H9 (cell line): ENCODE results near the gene KDM1B. TPM values are rescaled to one million over a fixed set of nuclear protein-coding genes. Genes with fewer than 3 reads are reported as not detected.
"Not testable (repeated sequence)": the region's sequence is repeated elsewhere in the genome, so short reads cannot be mapped to it uniquely, and the experiment has no call there.

Experiments used
- DNase-seq: peaks from one replicate; pipeline ENCODE4 v3.0.0-alpha.2; 2017
- H2AFZ ChIP-seq: one replicate; pipeline ENCODE4 v1.6.1; 2013; ENCODE audit warnings: mild to moderate bottlenecking, low read length, control low read depth, moderate library complexity
- H2AK5ac ChIP-seq: 2 replicates; pipeline ENCODE4 v1.6.1; 2013; ENCODE audit warnings: low read length, control low read depth, mixed read lengths; ENCODE audit not compliant: insufficient read length
- H2BK120ac ChIP-seq: one replicate; pipeline ENCODE4 v1.6.1; 2013; ENCODE audit warnings: low read depth, mild to moderate bottlenecking, low read length, control low read depth, inconsistent platforms; ENCODE audit not compliant: poor library complexity, severe bottlenecking
- H2BK12ac ChIP-seq: 2 replicates; pipeline ENCODE4 v1.6.1; 2013; ENCODE audit warnings: low read length, control low read depth, mixed read lengths, low read depth; ENCODE audit not compliant: insufficient read length
- H2BK15ac ChIP-seq: 2 replicates; pipeline ENCODE4 v1.6.1; 2013; ENCODE audit warnings: low read depth, low read length, control low read depth
- H2BK20ac ChIP-seq: one replicate; pipeline ENCODE4 v1.6.1; 2013; ENCODE audit warnings: low read depth, mild to moderate bottlenecking, low read length, control low read depth, inconsistent platforms; ENCODE audit not compliant: poor library complexity, severe bottlenecking
- H2BK5ac ChIP-seq: 2 replicates; pipeline ENCODE4 v1.6.1; 2013; ENCODE audit warnings: low read length, control low read depth, mixed read lengths; ENCODE audit not compliant: insufficient read length
- H3K14ac ChIP-seq: 2 replicates; pipeline ENCODE4 v1.6.1; 2013; ENCODE audit warnings: low read length, control low read depth; ENCODE audit not compliant: insufficient read depth
- H3K18ac ChIP-seq: 2 replicates; pipeline ENCODE4 v1.6.1; 2013; ENCODE audit warnings: low read depth, mild to moderate bottlenecking, mixed read lengths, low read length, control low read depth; ENCODE audit not compliant: insufficient read length
- H3K23ac ChIP-seq: 2 replicates; pipeline ENCODE4 v1.6.1; 2013; ENCODE audit warnings: low read length, control low read depth, mixed read lengths, low read depth; ENCODE audit not compliant: insufficient read length
- H3K23me2 ChIP-seq: 2 replicates; pipeline ENCODE4 v1.6.1; 2013; ENCODE audit warnings: low read depth, mild to moderate bottlenecking, mixed read lengths, low read length, control low read depth; ENCODE audit not compliant: insufficient read length, poor library complexity, severe bottlenecking
- H3K27ac ChIP-seq: 2 replicates; pipeline ENCODE4 v1.5.1; 2013; ENCODE audit warnings: low read length, control low read depth, mixed read lengths, low read depth; ENCODE audit not compliant: insufficient read length
- H3K27me3 ChIP-seq: 2 replicates; pipeline ENCODE4 v1.6.1; 2013; ENCODE audit warnings: low read length, control low read depth, inconsistent platforms; ENCODE audit not compliant: insufficient read depth
- H3K4ac ChIP-seq: 2 replicates; pipeline ENCODE4 v1.6.1; 2013; ENCODE audit warnings: low read depth, mild to moderate bottlenecking, control low read depth, inconsistent platforms, low read length, moderate library complexity
- H3K4me1 ChIP-seq: 2 replicates; pipeline ENCODE4 v1.6.1; 2013; ENCODE audit warnings: low read length, control low read depth, inconsistent platforms; ENCODE audit not compliant: insufficient read depth
- H3K4me2 ChIP-seq: 2 replicates; pipeline ENCODE4 v1.6.1; 2013; ENCODE audit warnings: low read length, control low read depth, mixed read lengths; ENCODE audit not compliant: insufficient read length, insufficient read depth
- H3K56ac ChIP-seq: 2 replicates; pipeline ENCODE4 v1.6.1; 2013; ENCODE audit warnings: low read depth, mild to moderate bottlenecking, mixed read lengths, low read length, control low read depth; ENCODE audit not compliant: insufficient read length
- H3K79me1 ChIP-seq: 2 replicates; pipeline ENCODE4 v1.6.1; 2013; ENCODE audit warnings: low read depth, mild to moderate bottlenecking, moderate library complexity, low read length, control low read depth, inconsistent platforms; ENCODE audit not compliant: insufficient read depth, poor library complexity, severe bottlenecking
- H3K79me2 ChIP-seq: 2 replicates; pipeline ENCODE4 v1.6.1; 2013; ENCODE audit warnings: low read length, control low read depth, inconsistent platforms; ENCODE audit not compliant: insufficient read depth
- H3K9ac ChIP-seq: 2 replicates; pipeline ENCODE4 v1.6.1; 2013; ENCODE audit warnings: low read length, control low read depth, mixed read lengths; ENCODE audit not compliant: insufficient read length; ENCODE audit errors: extremely low read depth
- H3K9me3 ChIP-seq: one replicate; pipeline ENCODE4 v1.6.1; 2013; ENCODE audit warnings: low read depth, low read length, inconsistent platforms; ENCODE audit not compliant: control insufficient read depth
- H3T11ph ChIP-seq: one replicate; pipeline ENCODE4 v1.6.1; 2013; ENCODE audit warnings: mild to moderate bottlenecking, low read length, control low read depth, inconsistent platforms
- H4K20me1 ChIP-seq: one replicate; pipeline ENCODE4 v1.6.1; 2013; ENCODE audit not compliant: control insufficient read depth, insufficient read length, insufficient read depth
- H4K5ac ChIP-seq: 2 replicates; pipeline ENCODE4 v1.6.1; 2013; ENCODE audit warnings: low read depth, mild to moderate bottlenecking, mixed read lengths, low read length, control low read depth; ENCODE audit not compliant: insufficient read length
- H4K8ac ChIP-seq: replicated peaks from 2 replicates; pipeline ENCODE4 v1.6.1; 2013; ENCODE audit warnings: low read length, control low read depth, mixed read lengths, low read depth; ENCODE audit not compliant: insufficient read length
- H4K91ac ChIP-seq: 2 replicates; pipeline ENCODE4 v1.6.1; 2013; ENCODE audit warnings: low read depth, mild to moderate bottlenecking, moderate library complexity, mixed read lengths, low read length, control low read depth; ENCODE audit not compliant: insufficient read length
- H3K27ac Mint-ChIP-seq, 3 experiments: 2 replicates in 2 of 3; 3 replicates in 1 of 3; pipeline ENCODE4 v1.8.0; 2020 to 2021; ENCODE audit warnings: mixed read lengths in 3 of 3, mild to moderate bottlenecking in 1 of 3, moderate library complexity in 1 of 3
- H3K27me3 Mint-ChIP-seq: 2 replicates; pipeline ENCODE4 v1.8.0; 2021; ENCODE audit warnings: low read depth, mild to moderate bottlenecking, moderate library complexity, mixed read lengths
- H3K36me3 Mint-ChIP-seq, 3 experiments: 2 replicates in 2 of 3; 3 replicates in 1 of 3; pipeline ENCODE4 v1.8.0; 2020 to 2021; ENCODE audit warnings: low read depth in 3 of 3, mixed read lengths in 3 of 3; ENCODE audit not compliant: insufficient read depth in 1 of 3
- H3K4me1 Mint-ChIP-seq, 2 experiments: 2 replicates each; pipeline ENCODE4 v1.8.0; 2020; ENCODE audit warnings: mixed read lengths in 2 of 2
- H3K4me3 Mint-ChIP-seq, 2 experiments: 2 replicates in 1 of 2; 3 replicates in 1 of 2; pipeline ENCODE4 v1.8.0; 2020 to 2021; ENCODE audit warnings: mild to moderate bottlenecking in 2 of 2, mixed read lengths in 2 of 2, moderate library complexity in 1 of 2
- H3K9me3 Mint-ChIP-seq, 2 experiments: 2 replicates in 1 of 2; 3 replicates in 1 of 2; pipeline ENCODE4 v1.8.0; 2020; ENCODE audit warnings: mild to moderate bottlenecking in 2 of 2, mixed read lengths in 2 of 2, moderate library complexity in 1 of 2
- CTCF ChIP-seq: fragments of 200-600 bp; sonication (generic); conservative IDR thresholded peaks from 3 replicates; pipeline ENCODE4 v1.8.0; 2021; ENCODE audit warnings: antibody characterized with exemption, mild to moderate bottlenecking
- WGBS: extraction: QIAGEN DNeasy Blood & Tissue Kit; methylation state at CpG from one replicate; pipeline ENCODE4 v1.1.7; 2013; ENCODE audit warnings: missing lambda C conversion rate, low lambda C conversion rate, mixed read lengths; ENCODE audit not compliant: insufficient read length; ENCODE audit errors: extremely low coverage; 5-methylcytosine and 5-hydroxymethylcytosine counted together
- total RNA-seq: library from RNA; stranded (reverse); gene quantifications from 2 replicates; pipeline ENCODE4 v1.2.1, GENCODE V29; 2021

The KDM1B gene
- total RNA-seq, 1 experiment from 2014 or later, result 5.4 TPM

- H2AK5ac ChIP-seq, result no peak overlapping the region
- Mint-ChIP-seq H3K4me1 (no peaks in the 10 kb centered on the region), H3K4me3 (no peak overlapping the region), H3K36me3 (peaks cover 22 to 55% (median 52%) of the 10 kb centered on the region in 3 experiments), H3K27me3 (no peaks in the 10 kb centered on the region), H3K9me3 (peaks cover 9 to 11% of the 10 kb centered on the region in 2 experiments), H3K27ac (no peak overlapping the region; a peak in 1 of 7 replicates)
- no CpG with 5 or more reads among the region's 7 CpGs for WGBS
- H3K23ac ChIP-seq, result no peak overlapping the region
- H3T11ph ChIP-seq, result no peak overlapping the region
- no peak overlapping the region for H3K14ac ChIP-seq
- no peak overlapping the region for H4K91ac ChIP-seq
- H3K4me1 ChIP-seq, result no peaks in the 10 kb centered on the region
- no peaks in the 10 kb centered on the region for H3K9me3 ChIP-seq
- no peak overlapping the region for H2BK12ac ChIP-seq
- H2BK15ac ChIP-seq, result no peak overlapping the region
- no peaks in the 10 kb centered on the region for H3K79me1 ChIP-seq
- no peak overlapping the region for H2BK20ac ChIP-seq
- no peak overlapping the region for H2BK5ac ChIP-seq
- H3K23me2 ChIP-seq, result no peaks in the 10 kb centered on the region
- H2BK120ac ChIP-seq, result no peak overlapping the region
- no peak overlapping the region for H3K27ac ChIP-seq
- no peaks in the 10 kb centered on the region for H3K27me3 ChIP-seq
- no peak overlapping the region for H4K8ac ChIP-seq
- no peaks in the 10 kb centered on the region for H3K79me2 ChIP-seq
- H2AFZ ChIP-seq, result no peak overlapping the region
- no peak overlapping the region for H3K9ac ChIP-seq
- H4K5ac ChIP-seq, result no peak overlapping the region
- no peak overlapping the region for H3K18ac ChIP-seq
- DNase-seq, result no peak
- H3K4me2 ChIP-seq, result no peak overlapping the region
- no peak overlapping the region for H3K56ac ChIP-seq
- no peak overlapping the region for H3K4ac ChIP-seq
- no peak for TF ChIP-seq CTCF
- no peaks in the 10 kb centered on the region for H4K20me1 ChIP-seq
Observed at GRCh38 chr6:18171871-18172270, 16.6 kb downstream of the KDM1B start.

DNA sequence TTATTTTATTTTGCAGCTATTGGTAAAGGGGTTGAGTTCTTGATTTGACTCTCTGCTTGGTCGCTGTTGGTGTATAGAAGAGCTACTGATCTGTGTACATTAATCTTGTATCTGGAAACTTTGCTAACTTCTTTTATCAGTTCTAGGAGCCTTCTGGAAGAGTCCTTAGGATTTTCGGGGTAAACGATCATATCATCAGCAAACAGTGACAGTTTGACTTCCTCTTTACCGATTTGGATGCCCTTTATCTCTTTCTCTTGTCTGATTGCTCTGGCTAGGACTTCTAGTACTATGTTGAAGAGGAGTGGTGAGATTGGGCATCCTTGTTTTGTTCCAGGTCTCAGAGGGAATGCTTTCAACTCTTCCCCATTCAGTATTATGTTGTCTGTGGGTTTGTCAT, 21.0 kb downstream of the KDM1B start:
- not testable (repeated sequence) for H3K27ac Mint-ChIP-seq, H3K9ac ChIP-seq, H3K4me1 Mint-ChIP-seq, H3T11ph ChIP-seq, H3K79me1 ChIP-seq, H4K20me1 ChIP-seq, H3K23me2 ChIP-seq, H3K18ac ChIP-seq, H3K9me3 ChIP-seq, H3K9me3 Mint-ChIP-seq, H2AK5ac ChIP-seq, H3K23ac ChIP-seq, H2AFZ ChIP-seq, H4K5ac ChIP-seq, H3K56ac ChIP-seq, H3K4me3 Mint-ChIP-seq, DNase-seq, H3K4me2 ChIP-seq, H4K91ac ChIP-seq, H2BK12ac ChIP-seq, H2BK20ac ChIP-seq, H3K4ac ChIP-seq, H4K8ac ChIP-seq, H3K27me3 ChIP-seq, H2BK120ac ChIP-seq, H2BK15ac ChIP-seq, H3K4me1 ChIP-seq, H2BK5ac ChIP-seq, H3K14ac ChIP-seq, H3K79me2 ChIP-seq, H3K27ac ChIP-seq, H3K27me3 Mint-ChIP-seq
- WGBS, result no CpG with 5 or more reads among the region's 4 CpGs
- peaks cover 9 to 54% (median 39%) of the 10 kb centered on the region in 3 experiments; a peak in 6 of 7 replicates for H3K36me3 Mint-ChIP-seq
